Activated CD8-positive, alpha-beta memory T cell treated with anti-CD3 and anti-CD28 coated beads, Interleukin-2, amount 50 U/mL, for 1 hour (primary cell): ENCODE results near the gene CA14.
A peak's percentile ranks its signal among the peaks of the same experiment; 100 is the strongest.
"Not testable (repeated sequence)": the region's sequence is repeated elsewhere in the genome, so short reads cannot be mapped to it uniquely, and the experiment has no call there.

Experiments used
- DNase-seq: peaks from one replicate; pipeline ENCODE4 v3.0.0-alpha.2; 2020; ENCODE audit errors: extremely low read depth

Gene CA14

GRCh38 chr1:150280138-150280707, 22.6 kb downstream of the CA14 start:
- DNase-seq, result no peak

- no peak for DNase-seq
Observed at GRCh38 chr1:150281221-150281757, 23.7 kb downstream of the CA14 start.

- peak; percentile 58 for DNase-seq
Observed at GRCh38 chr1:150281758-150282557, 24.4 kb downstream of the CA14 start, which contains the start of gene CIART. TSS of gene CIART (plus strand) at chr1:150282554. CDS start at chr1:150283268, 714 bp downstream.

GRCh38 chr1:150282558-150282958, 25.0 kb downstream of the CA14 start:
- DNase-seq, result no peak

GRCh38 chr1:150283260-150283659, 25.7 kb downstream of the CA14 start:
- DNase-seq, result no peak

- DNase-seq, result no peak
Observed at GRCh38 chr1:150288382-150288781, 30.8 kb downstream of the CA14 start.

- DNase-seq, result no peak
Observed at GRCh38 chr1:150288822-150289221, 31.2 kb downstream of the CA14 start.

GRCh38 chr1:150293433-150294253, 36.1 kb downstream of the CA14 start, which contains the start of gene MRPS21:
TSS of gene MRPS21 (plus strand) at chr1:150293861. CDS start at chr1:150294367, 506 bp downstream.
- DNase-seq, result peak; percentile 73

- no peak for DNase-seq
Observed at GRCh38 chr1:150295476-150295875, 37.9 kb downstream of the CA14 start.

GRCh38 chr1:150299716-150300115, 42.1 kb downstream of the CA14 start:
- DNase-seq, result no peak

GRCh38 chr1:150302338-150302737, 44.8 kb downstream of the CA14 start:
- no peak for DNase-seq

GRCh38 chr1:150302902-150303301, 45.3 kb downstream of the CA14 start:
- no peak for DNase-seq

- not testable (repeated sequence) for DNase-seq
Observed at GRCh38 chr1:150308585-150308984, 51.0 kb downstream of the CA14 start.

- DNase-seq, result no peak
Observed at GRCh38 chr1:150309758-150310508, 52.4 kb downstream of the CA14 start.

GRCh38 chr1:150311762-150312161, 54.2 kb downstream of the CA14 start:
- no peak for DNase-seq
